UCSD-AML1 (cell line): ENCODE data around the gene ARHGEF25.

Source experiments
- DNase-seq: peaks from one replicate; lab custom pipeline; 2025; ENCODE audit not compliant: unreplicated experiment; lab: John Stamatoyannopoulos, UW

The ARHGEF25 gene

GRCh38 chr12:57621497-57622292, 10.5 kb downstream of the ARHGEF25 start:
- peak; percentile 57 for DNase-seq

- no peak for DNase-seq
These were observed 11.3 kb downstream of the ARHGEF25 start for GRCh38 chr12:57622293-57623245.

DNA sequence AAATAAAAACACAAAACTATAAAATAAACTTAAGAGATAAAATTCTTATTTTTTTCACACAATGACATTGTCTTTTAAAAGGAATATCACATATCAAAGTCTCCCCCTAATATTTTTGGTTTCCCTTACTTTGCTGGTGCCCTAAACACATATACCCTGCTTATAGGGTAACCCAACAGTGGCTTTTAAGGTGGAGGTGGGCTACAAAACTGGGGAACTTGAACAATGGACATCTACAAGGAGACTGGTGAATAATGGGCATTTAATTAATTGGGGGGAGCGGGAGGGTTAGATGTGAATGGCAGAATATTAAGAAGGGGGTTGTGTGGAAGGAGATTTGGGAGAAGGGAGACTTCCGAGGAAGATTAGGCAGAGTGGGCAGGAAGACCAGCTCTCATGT, 12.2 kb downstream of the ARHGEF25 start:
- no peak for DNase-seq

DNA sequence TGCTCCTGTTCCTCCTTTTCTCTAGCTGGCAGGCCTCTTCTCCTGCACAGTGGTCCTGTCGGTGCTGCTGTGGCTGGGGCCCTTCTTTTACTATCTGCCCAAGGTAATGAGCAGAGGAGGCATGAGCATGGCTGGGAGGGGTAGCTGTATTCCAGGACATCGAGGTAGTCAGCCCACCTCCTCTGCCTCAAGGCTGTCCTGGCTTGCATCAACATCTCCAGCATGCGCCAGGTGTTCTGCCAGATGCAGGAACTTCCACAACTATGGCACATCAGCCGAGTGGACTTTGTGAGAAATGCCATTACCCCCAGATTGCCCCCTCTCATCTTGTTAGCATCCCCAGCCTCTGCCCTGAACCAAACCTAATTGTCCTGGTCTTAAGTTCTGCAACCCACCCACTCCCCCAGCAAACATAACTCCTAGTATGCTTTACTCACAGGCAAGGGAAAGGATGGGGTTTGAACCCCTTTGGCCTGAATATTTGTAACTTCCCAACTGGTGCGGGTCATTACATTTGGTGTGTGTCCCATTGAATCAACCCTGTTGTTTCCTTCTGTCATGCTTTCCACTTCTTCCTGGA, 12.7 kb downstream of the ARHGEF25 start:
- no peak for DNase-seq

DNA sequence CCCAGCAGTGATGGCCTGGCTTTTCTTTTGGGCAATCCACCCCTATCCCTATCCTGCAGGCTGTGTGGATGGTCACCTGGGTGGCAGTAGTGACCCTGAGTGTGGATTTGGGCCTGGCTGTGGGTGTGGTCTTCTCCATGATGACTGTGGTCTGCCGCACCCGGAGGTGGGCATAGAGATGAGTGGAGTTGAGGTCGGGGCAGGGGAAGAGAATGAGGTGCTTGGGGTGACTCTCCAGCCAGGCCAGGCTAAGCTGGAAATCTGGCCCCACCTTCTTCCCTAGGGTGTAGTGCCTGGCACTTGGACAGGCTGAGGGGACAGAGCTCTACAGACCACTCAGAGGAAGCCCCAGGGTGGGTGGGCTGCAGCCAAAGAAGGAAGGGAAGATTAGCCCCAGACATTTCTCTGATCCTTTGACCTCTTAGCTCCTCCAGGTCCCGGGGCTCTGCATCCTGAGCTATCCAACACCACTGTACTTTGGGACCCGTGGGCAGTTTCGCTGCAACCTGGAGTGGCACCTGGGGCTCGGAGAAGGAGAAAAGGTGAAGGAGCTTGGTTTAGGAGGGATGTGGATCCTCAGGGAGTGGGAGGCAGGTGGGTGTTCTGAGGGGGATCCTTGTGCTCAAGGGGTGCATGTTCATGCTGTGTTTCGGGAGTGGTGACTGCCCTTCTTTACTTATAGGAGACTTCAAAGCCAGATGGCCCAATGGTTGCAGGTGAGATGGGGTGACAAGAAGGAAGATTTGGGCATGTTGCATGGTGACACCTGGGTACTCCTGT, 13.4 kb downstream of the ARHGEF25 start:
- DNase-seq, result no peak

- DNase-seq, result no peak
These were observed 14.2 kb downstream of the ARHGEF25 start for GRCh38 chr12:57625261-57626032.

DNA sequence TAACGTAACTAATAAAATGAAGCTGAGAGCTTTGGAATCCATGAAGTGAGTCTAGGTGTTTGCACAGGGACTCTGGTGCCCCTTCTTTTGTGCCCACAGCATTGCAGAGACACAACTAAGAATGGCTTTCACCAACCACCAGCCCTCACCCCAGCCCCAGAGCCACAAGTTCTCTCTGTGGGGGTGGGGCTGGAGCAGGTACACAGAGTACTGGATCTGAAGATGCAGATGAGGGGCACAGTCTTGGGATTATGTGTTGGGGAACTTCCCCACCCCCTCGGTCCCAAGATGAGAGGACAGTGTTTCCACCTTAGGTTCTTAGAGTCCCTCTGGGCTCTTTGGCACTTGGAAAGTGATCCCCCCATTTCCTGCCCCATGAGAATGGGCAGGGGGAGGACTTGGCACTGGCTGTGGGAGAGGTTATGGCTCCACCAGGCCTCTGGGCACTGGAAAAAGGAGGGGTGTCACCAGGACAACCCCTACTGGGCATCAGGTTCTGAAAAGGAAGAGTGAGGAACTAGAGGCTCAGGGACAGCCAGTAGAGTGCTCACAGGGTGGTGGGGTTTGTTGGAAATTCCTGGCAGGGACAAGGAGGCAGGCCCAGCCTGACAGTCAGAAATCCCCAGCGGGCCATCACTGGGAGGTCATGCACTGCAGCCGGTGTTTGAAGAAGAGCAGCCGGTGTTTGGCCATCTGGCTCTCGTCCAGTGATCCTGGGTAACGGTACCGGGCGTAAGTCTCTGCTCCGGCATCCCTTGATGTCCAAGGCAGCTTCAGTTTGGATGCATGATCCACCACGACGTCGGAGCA, 15.1 kb downstream of the ARHGEF25 start:
- DNase-seq, result no peak

- DNase-seq, result no peak
These were observed 15.7 kb downstream of the ARHGEF25 start for GRCh38 chr12:57626921-57627445.

DNA sequence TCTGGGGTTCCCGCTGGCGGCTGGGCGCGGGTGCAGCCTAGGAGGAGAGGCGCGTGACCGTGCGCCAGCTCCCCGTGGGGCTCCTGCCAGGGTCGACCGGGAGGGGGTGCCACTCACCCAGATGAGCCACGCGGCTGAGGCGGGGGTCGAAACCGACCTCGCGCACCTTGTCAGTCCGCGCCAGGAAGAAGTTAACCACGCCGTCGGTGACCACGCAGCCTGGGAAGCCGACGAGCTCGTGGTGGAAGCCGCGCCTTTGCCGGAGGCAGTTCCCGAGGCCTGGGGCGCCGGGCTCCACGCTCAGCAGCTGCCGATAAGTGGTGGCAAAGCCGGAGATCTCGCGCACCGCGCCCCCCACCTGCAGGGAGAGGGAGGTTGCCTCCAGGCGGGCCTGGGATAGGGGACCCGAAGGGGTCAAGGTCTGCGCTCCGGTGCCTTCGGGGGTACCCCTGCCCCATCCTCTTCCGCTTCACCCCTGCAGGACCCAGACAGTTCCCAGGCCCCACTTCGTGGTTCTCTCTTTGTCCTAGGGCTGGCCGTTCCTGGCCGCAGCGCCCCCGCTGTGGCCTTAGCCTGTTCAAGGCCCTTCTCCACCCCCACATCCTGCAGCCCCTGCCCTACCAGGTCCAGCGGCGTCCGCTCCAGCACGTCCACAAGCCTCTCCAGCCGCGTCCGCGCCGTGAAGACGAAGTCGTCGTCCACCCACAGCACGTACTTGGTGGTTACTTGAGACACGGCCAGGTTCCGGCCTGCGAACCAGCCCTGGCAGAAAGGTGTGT, 16.5 kb downstream of the ARHGEF25 start:
- no peak for DNase-seq

- no peak for DNase-seq
These were observed 17.3 kb downstream of the ARHGEF25 start for GRCh38 chr12:57628280-57629191.

DNA sequence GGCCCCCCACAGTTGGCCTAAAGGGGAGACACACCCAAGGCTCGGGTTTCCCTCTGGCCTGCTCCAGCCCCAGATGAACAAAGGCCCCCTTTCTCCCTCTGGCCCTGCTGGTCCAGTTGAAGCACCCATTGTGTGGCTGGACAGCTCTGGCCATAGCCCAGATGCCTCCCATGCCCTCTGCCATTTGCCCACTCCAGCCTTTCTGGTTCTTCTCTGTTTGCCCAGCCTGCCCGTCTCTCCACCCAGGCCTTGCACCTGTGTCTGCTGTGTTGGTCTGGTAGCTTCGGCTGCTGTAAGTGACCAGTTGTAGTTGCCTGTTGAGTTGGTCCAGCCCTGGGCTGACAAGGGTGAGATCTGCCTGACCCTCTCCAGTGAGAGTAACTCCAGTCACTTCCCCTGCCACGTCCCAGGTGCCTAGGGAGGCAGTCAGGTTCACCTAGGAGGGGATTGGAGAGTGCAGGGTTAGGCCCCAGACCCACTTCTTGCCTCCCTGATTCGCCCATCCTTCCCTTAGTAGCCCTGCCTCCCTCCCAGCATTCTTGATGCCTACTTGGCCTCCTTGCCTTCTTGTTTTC, 18.7 kb downstream of the ARHGEF25 start:
- no peak for DNase-seq

- no peak for DNase-seq
These were observed 19.7 kb downstream of the ARHGEF25 start for GRCh38 chr12:57630891-57631433.

- no peak for DNase-seq
These were observed 20.4 kb downstream of the ARHGEF25 start for GRCh38 chr12:57631566-57632072.

DNA sequence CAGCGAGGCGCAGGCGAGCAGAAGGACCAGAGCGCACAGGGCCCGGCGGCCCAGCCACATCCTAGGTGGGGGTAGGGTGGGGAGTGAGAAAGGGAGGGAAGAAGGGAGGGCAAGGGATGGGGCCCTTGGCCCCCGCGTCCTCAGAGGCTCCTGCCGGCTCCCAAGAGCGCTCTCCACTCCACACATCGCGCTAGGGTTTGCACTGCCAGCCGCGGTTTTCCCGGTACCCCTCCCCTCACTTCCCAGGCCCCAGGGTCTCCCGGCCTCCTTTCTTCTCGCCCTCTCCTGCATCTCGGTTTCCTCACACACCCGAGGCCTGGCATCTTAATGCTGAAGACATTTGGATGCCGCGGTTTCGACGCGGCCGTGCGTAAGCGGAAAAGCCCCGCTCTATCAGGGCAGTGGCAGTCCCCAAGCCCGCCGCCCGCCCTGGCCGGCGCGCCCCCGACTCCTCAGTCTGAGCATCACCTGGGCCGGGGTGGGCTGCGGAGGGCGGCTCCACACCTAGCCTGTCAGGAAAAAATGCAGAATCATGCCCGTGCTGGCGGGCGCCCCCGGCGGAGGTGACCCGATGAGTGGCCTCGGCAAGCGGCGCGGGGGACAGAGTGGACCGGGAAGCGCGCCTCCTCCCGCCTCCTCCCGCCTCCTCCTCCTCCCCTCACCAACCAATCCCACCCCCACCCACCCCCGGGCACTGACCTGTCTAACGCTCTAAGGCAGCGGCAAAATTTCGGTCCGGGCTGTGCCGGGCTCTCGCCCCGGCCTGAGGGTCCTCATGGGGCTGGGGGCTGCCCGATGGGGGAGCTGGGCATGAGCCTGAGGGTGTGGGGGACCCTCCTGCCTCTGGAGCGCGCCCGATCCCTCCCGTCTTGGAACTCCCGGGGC, 21.1 kb downstream of the ARHGEF25 start:
- no peak for DNase-seq
